Stomach (tissue), 9 donors: ENCODE measurements around the gene FRMPD4. TPM values are rescaled to one million over a fixed set of nuclear protein-coding genes. Genes with fewer than 3 reads are reported as not detected.

Experiments
- DNase-seq, 2 donors: peaks; one replicate each; pipeline versions ENCODE4 v3.0.0 to v3.0.0-alpha.2; 2013 to 2019
- H3K27ac ChIP-seq, 5 donors: fragments of 200-600 bp in 4 of 5; sonication (generic) in 4 of 5; one replicate each; pipeline ENCODE4 v1.5.1; 2013 to 2019; ENCODE audit warnings: mild to moderate bottlenecking in 1 of 5, moderate library complexity in 1 of 5
- H3K27me3 ChIP-seq, 3 donors: fragments of 200-600 bp; sonication (generic); one replicate each; pipeline ENCODE4 v1.5.1; 2017 to 2019; ENCODE audit warnings: mixed run types in 1 of 3
- H3K36me3 ChIP-seq, 4 donors: fragments of 200-600 bp; sonication (generic); 1 replicate in 3 of 4; 2 replicates in 1 of 4; pipeline ENCODE4 v1.5.1; 2016 to 2019
- H3K4me1 ChIP-seq, 4 donors: fragments of 200-600 bp; sonication (generic); one replicate each; pipeline ENCODE4 v1.5.1; 2016 to 2019
- H3K4me3 ChIP-seq, 4 donors: fragments of 200-600 bp; sonication (generic) in 3 of 4; one replicate each; pipeline ENCODE4 v1.5.1; 2016 to 2019; ENCODE audit warnings: mild to moderate bottlenecking in 1 of 4
- H3K9me3 ChIP-seq, 4 donors: fragments of 200-600 bp; sonication (generic); one replicate each; pipeline ENCODE4 v1.5.1; 2016 to 2019
- EP300 ChIP-seq: sonication (generic); formaldehyde crosslinking; IDR thresholded peaks from one replicate; pipeline ENCODE4 v1.6.1; 2017; ENCODE audit warnings: antibody characterized with exemption
- POLR2A ChIP-seq, 4 donors: fragments of 450-650 bp; IDR thresholded peaks; one replicate each; pipeline ENCODE4 v1.6.1; 2016; ENCODE audit warnings: antibody characterized with exemption in 4 of 4, control low read depth in 2 of 4, mild to moderate bottlenecking in 1 of 4, moderate library complexity in 1 of 4
- POLR2AphosphoS5 ChIP-seq, 3 donors: sonication (generic); formaldehyde crosslinking; IDR thresholded peaks; one replicate each; pipeline ENCODE4 v1.6.1; 2016; ENCODE audit warnings: antibody characterized with exemption in 3 of 3
- WGBS, 5 donors: extraction: QIAGEN DNeasy Blood & Tissue Kit in 3 of 5; methylation state at CpG; one replicate each; pipeline versions ENCODE4 v1.1.5 to v1.1.7; 2013 to 2018; 5-methylcytosine and 5-hydroxymethylcytosine counted together
- intact Hi-C: fragments of 100-400 bp; cut with DNase I; formaldehyde crosslinking; loops from one replicate; pipeline ENCODE4 v1.15.1; 2023; ENCODE audit warnings: low total_unique reads
- polyA plus RNA-seq, 3 donors: library from polyadenylated mRNA; stranded (reverse); fragments of 200-250 nt; gene quantifications; one replicate each; pipeline ENCODE4 v1.2.3, GENCODE V29; 2013
- total RNA-seq, 5 donors: library from RNA; depleted of rRNA; stranded (reverse); fragments of >200 nt; gene quantifications; one replicate each; pipeline versions ENCODE4 v1.1.0 to v1.2.3, GENCODE V29; 2014 to 2016
- TF ChIP-seq, protein P1 (sequence below), 7 experiments: fragments of 450-650 bp in 4 of 7; fragments of 200-600 bp in 3 of 7; sonication (generic) in 3 of 7; IDR thresholded peaks; one replicate each; pipeline ENCODE4 v1.5.1; 2016 to 2019; ENCODE audit warnings: antibody characterized with exemption in 7 of 7, control low read depth in 2 of 7, mild to moderate bottlenecking in 1 of 7
- donor health status: healthy with polysubstance abuse.
- donor health status: Bipolar disorder and iron deficiency.
- donor health status: healthy.

FRMPD4 gene
- total and polyA plus RNA-seq, 8 donors = 0.03 to 2.6 (median 0.55) TPM; not detected in 5

DNA sequence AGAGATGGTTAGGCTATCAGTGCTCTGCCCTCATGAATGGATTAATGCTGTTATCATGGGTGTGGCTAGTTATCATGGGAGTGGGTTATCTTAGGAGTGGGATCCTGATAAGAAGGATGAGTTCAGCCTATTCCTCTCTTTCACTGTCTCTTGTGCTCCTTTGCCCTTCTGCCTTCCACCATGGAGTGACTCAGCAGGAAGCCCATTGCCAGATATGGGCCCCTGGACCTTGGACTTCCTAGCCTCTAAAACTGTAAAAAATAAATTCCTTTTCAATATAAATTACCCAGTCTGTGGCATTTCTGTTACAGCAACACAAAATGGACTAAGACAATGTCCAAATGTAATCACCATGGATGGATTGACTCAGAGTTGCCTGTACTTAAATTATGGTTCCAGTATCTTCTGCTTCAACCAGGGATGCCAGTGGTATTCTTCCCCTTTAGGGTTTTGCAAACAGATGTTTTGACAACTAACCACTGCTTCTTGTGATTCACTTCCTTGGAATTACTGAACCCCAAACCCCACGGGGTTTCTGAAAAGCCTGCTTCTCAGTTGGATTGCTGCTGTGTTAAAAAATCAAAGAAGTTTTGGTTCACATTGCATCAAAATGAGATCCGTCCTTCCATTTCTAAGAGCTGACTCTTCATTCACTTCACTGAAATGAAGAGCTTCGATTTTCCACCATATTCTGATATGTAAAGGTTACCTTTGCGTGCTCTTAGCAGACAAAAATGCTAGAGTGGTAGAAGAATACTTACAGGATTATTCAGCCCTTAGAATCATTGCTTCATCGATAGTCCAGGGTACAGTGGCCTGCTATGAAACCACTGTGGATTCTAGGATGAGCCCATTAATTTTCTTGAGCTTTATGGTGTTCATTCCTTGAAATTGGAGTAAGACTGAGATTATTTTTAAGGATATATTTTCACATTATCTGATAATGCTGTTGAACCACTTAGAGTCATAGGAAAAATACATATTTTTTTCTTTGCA lies 107.7 kb downstream of the FRMPD4 start:
- Histone ChIP-seq H3K4me3 (no peak overlapping the region), H3K27ac (no peak overlapping the region), H3K9me3 (no peaks in the 10 kb centered on the region), H3K4me1 (no peaks in the 10 kb centered on the region), H3K36me3 (no peaks in the 10 kb centered on the region), H3K27me3 (no peaks in the 10 kb centered on the region)
- WGBS, 5 donors = 69 to 80% (median 75%) methylated on average over 5 of the region's 5 CpGs
- intact Hi-C loops = no loop called here
- TF ChIP-seq, protein P1, sequence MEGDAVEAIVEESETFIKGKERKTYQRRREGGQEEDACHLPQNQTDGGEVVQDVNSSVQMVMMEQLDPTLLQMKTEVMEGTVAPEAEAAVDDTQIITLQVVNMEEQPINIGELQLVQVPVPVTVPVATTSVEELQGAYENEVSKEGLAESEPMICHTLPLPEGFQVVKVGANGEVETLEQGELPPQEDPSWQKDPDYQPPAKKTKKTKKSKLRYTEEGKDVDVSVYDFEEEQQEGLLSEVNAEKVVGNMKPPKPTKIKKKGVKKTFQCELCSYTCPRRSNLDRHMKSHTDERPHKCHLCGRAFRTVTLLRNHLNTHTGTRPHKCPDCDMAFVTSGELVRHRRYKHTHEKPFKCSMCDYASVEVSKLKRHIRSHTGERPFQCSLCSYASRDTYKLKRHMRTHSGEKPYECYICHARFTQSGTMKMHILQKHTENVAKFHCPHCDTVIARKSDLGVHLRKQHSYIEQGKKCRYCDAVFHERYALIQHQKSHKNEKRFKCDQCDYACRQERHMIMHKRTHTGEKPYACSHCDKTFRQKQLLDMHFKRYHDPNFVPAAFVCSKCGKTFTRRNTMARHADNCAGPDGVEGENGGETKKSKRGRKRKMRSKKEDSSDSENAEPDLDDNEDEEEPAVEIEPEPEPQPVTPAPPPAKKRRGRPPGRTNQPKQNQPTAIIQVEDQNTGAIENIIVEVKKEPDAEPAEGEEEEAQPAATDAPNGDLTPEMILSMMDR (IDR thresholded peaks at IDR 0.05) = no peak
- TF ChIP-seq POLR2AphosphoS5 (IDR thresholded peaks at IDR 0.05) (no peak), EP300 (no peak), POLR2A (IDR thresholded peaks at IDR 0.05) (no peak)
- no peak for DNase-seq

DNA sequence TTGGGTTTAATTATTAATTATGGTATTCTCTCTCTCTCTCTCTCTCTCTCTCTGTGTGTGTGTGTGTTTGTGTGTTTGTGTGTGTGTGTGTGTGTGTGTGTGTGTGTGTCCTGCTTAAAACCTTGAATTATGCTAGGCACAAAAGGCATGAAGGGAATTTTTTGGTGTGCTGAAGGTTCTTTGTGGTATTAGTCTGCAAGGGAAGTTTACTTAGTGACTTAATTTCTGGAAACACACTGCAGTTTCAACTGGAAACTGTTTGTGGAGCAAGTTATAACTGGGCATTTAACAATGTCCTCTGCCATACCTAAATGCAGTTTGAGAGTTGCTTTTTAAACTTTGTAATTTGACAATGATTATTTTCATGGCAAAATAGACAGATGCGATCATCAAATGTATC lies 111.7 kb downstream of the FRMPD4 start:
- no peak overlapping the region for H3K27ac ChIP-seq
- WGBS, 5 donors = 79 to 96% (median 85%) methylated on average over 1 of the region's 1 CpG
- H3K4me1 ChIP-seq = no peaks in the 10 kb centered on the region
- intact Hi-C loops = no loop called here
- H3K27me3 ChIP-seq = no peaks in the 10 kb centered on the region
- no peak for DNase-seq
- H3K36me3 ChIP-seq = no peaks in the 10 kb centered on the region
- no peaks in the 10 kb centered on the region for H3K9me3 ChIP-seq
- TF ChIP-seq EP300 = no peak
- no peak overlapping the region for H3K4me3 ChIP-seq

DNA sequence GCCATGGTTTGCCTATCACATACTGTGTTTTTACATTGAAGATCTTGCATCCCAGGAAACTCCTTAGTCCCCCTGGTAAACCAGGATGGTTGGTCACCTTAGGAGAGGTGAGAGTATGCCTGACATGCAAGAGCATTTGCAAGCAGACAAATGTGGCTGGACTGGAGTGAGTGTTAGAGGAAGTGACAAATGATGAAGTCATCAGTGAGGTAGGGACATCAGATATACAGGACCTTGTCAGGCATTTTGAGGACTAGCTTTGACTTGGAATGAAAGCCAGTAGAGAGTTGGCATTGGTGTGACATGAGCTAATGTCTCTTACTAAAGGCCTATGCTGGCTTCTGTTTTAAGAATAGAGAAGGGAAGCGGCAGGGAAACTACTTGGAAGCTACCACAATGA lies 124.9 kb downstream of the FRMPD4 start:
- Histone ChIP-seq H3K27ac (no peak overlapping the region), H3K4me1 (no peaks in the 10 kb centered on the region), H3K4me3 (no peak overlapping the region), H3K27me3 (no peaks in the 10 kb centered on the region), H3K9me3 (no peaks in the 10 kb centered on the region), H3K36me3 (no peaks in the 10 kb centered on the region)
- TF ChIP-seq POLR2A (IDR thresholded peaks at IDR 0.05) = no peak
- TF ChIP-seq, protein P1 (IDR thresholded peaks at IDR 0.05) = no peak
- TF ChIP-seq EP300 = no peak
- no peak for TF ChIP-seq POLR2AphosphoS5 (IDR thresholded peaks at IDR 0.05)
- DNase-seq = no peak
- intact Hi-C loops = no loop called here
- 56 to 81% (median 68%) methylated on average over 1 of the region's 1 CpG for WGBS, 5 donors

DNA sequence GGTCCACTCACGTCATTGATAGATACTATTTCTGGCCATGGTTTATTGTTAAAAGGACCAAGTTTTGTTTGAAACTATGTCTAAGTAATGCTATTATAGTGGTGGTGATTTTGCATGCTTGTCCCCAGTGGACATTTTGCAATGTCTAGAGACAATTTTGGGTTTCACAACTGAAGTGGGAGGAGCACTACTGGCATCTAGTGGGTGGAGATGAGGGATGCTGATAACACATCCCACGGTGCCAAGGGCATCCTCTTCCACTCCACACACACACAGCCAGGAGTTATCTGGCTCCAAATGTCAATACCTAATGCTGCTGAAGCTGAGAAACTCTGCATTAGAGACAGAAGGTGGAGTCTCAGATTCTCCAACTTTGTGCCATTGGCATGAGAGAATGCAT lies 131.2 kb downstream of the FRMPD4 start:
- no peak for TF ChIP-seq POLR2AphosphoS5 (IDR thresholded peaks at IDR 0.05)
- no peak for TF ChIP-seq POLR2A (IDR thresholded peaks at IDR 0.05)
- no peak for TF ChIP-seq EP300
- TF ChIP-seq, protein P1 (IDR thresholded peaks at IDR 0.05) = no peak
- no peaks in the 10 kb centered on the region for H3K27me3 ChIP-seq
- no peak for DNase-seq
- no peak overlapping the region for H3K4me3 ChIP-seq
- no peaks in the 10 kb centered on the region for H3K4me1 ChIP-seq
- intact Hi-C loops = no loop called here
- no peak overlapping the region for H3K27ac ChIP-seq
- 50 to 61% (median 54%) methylated on average over 2 of the region's 2 CpGs for WGBS, 5 donors
- H3K36me3 ChIP-seq = no peaks in the 10 kb centered on the region
- no peaks in the 10 kb centered on the region for H3K9me3 ChIP-seq

DNA sequence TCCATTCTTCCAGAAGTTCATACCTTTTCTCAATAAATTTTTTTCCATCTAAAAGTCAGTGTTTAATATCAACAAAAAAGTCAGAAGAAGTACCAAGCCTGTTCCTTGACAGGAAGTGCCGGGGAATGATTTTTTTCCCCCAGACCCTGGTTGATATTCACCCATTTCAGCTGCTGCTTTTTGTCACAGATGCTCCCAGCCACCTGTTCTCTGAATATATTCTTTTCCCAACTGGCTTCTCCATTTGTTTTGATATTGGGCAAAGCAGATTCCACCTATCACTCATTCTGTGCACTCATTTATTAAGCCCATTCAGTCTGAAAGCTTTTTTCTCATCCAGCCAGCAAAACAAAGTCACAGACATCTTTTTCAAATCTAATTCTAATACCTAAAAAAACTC lies 139.9 kb downstream of the FRMPD4 start:
- 73 to 93% (median 87%) methylated on average over 1 of the region's 1 CpG for WGBS, 5 donors
- H3K27me3 ChIP-seq = no peaks in the 10 kb centered on the region
- H3K4me3 ChIP-seq = no peak overlapping the region
- no peaks in the 10 kb centered on the region for H3K4me1 ChIP-seq
- no peak for DNase-seq
- no peaks in the 10 kb centered on the region for H3K9me3 ChIP-seq
- no peak overlapping the region for H3K27ac ChIP-seq
- H3K36me3 ChIP-seq = no peaks in the 10 kb centered on the region
- TF ChIP-seq, protein P1 (IDR thresholded peaks at IDR 0.05) = no peak
- TF ChIP-seq POLR2A (IDR thresholded peaks at IDR 0.05) (no peak), POLR2AphosphoS5 (IDR thresholded peaks at IDR 0.05) (no peak), EP300 (no peak)
- intact Hi-C loops = no loop called here
